Activated CD4-positive, alpha-beta T cell treated with anti-CD3 and anti-CD28 coated beads for 1 hour (primary cell): ENCODE measurements around the gene ITGB6.

Experiments
- DNase-seq: peaks from one replicate; pipeline ENCODE4 v3.0.0-alpha.2; 2020

Gene ITGB6

GRCh38 chr2:160077912-160078810 lies 121.9 kb downstream of the ITGB6 start:
- DNase-seq, result no peak

- no peak for DNase-seq
Measured at GRCh38 chr2:160076914-160077313, 123.2 kb downstream of the ITGB6 start.

GRCh38 chr2:160076241-160076640 lies 123.8 kb downstream of the ITGB6 start:
- DNase-seq, result no peak

GRCh38 chr2:160075171-160075570 lies 124.9 kb downstream of the ITGB6 start:
- no peak for DNase-seq

- no peak for DNase-seq
Measured at GRCh38 chr2:160073284-160073888, 126.7 kb downstream of the ITGB6 start.

GRCh38 chr2:160068906-160069305 lies 131.2 kb downstream of the ITGB6 start:
- DNase-seq, result no peak

- DNase-seq, result no peak
Measured at GRCh38 chr2:160064916-160065315, 135.2 kb downstream of the ITGB6 start.

- DNase-seq, result no peak
Measured at GRCh38 chr2:160063879-160064612, 136.0 kb downstream of the ITGB6 start.

- no peak for DNase-seq
Measured at GRCh38 chr2:160063271-160063670, 136.8 kb downstream of the ITGB6 start.

- no peak for DNase-seq
Measured at GRCh38 chr2:160062292-160063005, 137.6 kb downstream of the ITGB6 start, which contains the start of gene PLA2R1. Gene PLA2R1 (minus strand): TSS chr2:160062615. CDS start chr2:160062403, 212 bp downstream.

- no peak for DNase-seq
Measured at GRCh38 chr2:160061944-160062291, 138.2 kb downstream of the ITGB6 start.

- no peak for DNase-seq
Measured at GRCh38 chr2:160061533-160061932, 138.5 kb downstream of the ITGB6 start.

GRCh38 chr2:160060297-160060696 lies 139.8 kb downstream of the ITGB6 start:
- no peak for DNase-seq

GRCh38 chr2:160057356-160057755 lies 142.7 kb downstream of the ITGB6 start:
- DNase-seq, result no peak

GRCh38 chr2:160055726-160056108 lies 144.4 kb downstream of the ITGB6 start:
- no peak for DNase-seq

GRCh38 chr2:160054984-160055725 lies 144.9 kb downstream of the ITGB6 start:
- DNase-seq, result no peak

- DNase-seq, result no peak
Measured at GRCh38 chr2:160053946-160054345, 146.1 kb downstream of the ITGB6 start.

- no peak for DNase-seq
Measured at GRCh38 chr2:160052531-160052930, 147.5 kb downstream of the ITGB6 start.

GRCh38 chr2:160051371-160051800 lies 148.7 kb downstream of the ITGB6 start:
- DNase-seq, result no peak

- DNase-seq, result no peak
Measured at GRCh38 chr2:160050147-160050546, 149.9 kb downstream of the ITGB6 start.
